HG03108 (cell line): Measurements from ENCODE around the gene TOX2.

Experiments used
- ATAC-seq: cut with Tn5 transposase; IDR thresholded peaks from one replicate; pipeline ENCODE4 v1.9.1; 2021; ENCODE audit warnings: moderate library complexity; ENCODE audit not compliant: unreplicated experiment

TOX2 gene

DNA sequence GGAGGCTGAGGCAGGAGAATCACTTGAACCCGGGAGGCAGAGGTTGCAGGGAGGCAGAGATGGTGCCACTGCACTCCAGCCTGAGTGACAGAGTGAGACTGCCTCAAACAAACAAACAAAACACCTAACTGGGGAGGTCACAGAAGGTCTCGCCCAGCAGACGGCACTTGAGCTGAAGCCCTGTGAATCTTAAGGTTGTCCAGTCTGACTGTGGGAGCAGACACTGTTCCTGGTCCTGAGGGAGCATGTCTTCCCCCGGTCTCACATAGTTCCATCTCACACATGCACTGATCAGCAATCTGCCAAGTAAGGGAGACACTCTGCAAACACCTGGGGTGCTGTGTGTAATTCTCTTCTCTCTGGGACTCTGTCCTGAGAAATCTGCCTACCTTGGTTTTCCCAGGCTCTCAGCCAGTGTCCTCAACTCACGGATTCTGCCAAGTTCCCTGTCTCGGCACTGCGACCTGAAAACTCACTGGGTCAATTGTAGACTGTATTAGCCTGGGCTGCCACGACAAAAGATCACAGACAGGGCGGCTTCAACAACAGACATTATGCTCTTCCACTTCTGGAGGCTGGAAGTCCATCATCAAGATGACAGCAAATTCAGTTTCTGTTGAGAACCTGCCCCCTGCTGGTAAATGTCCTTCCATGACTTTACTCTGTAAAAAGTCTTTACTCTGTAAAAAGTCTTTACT lies 178.0 kb downstream of the TOX2 start:
- no peak for ATAC-seq

DNA sequence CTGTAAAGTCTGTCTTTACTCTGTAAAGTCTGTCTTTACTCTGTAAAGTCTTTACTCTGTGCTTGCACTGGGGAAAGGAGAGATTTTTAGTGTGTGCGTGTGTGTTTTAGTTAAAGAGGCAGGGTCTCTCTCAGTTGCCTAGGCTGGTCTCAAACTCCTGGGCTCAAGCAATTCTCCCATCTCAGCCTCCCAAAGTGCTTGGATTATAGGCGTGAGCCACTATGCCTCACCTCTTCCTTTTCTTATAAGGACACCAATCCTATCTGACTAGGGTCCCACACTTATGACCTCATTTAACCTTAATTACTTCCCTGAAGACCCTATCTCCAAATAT lies 178.6 kb downstream of the TOX2 start:
- ATAC-seq: no peak

DNA sequence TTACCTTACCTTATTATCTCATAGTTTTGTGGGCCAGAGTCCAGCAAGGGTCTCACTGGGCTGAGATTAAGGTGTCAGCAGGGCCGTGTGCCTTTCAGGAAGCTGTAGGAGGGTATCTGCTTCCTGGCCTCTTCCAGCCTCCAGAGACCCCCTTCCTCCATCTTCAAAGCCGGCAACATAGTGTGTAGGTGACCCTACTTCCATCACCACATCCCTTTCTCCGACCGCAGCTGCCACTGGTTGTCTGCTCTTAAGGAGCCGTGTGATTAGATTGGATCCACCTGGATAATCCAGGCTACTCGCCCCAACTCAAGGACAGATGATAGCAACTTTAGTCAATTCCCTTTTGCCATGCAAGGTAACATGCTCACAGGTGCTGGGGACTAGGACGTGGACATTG lies 181.2 kb downstream of the TOX2 start:
- ATAC-seq: no peak

DNA sequence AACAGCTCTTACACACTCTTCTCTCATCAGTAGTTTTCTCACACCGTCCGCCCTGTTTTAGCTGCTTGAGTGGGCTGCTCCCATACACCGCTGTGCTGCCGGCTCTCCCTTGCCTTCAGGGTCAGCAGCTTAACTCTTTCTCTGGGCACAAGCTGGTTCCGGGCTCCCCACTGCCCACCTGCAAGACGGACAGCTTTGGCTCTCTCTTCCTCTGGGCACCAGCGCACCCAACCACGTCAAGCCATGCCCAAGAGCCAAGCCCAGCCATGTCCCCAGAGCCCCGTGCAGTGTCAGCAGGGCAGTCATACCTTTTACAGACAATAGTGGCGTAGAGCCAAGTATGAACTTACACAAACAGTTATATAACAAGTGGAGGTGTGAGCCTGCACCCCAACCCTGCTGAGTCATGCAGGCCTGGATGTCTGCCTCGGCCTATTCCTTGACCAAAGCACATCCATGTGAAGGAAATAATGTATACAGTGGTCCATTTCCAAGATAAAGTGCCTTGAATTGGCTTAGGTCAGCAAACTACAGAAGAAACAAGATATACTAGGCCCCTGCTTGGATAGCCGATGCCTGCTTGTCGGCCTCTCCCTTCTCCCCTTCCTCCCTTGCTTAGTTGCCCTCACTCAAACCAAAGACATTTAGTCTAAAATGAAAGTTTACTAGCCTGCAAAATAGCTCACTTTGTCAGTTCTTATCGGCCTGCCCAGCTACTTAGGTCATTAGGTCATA lies 183.0 kb downstream of the TOX2 start:
- no peak for ATAC-seq

DNA sequence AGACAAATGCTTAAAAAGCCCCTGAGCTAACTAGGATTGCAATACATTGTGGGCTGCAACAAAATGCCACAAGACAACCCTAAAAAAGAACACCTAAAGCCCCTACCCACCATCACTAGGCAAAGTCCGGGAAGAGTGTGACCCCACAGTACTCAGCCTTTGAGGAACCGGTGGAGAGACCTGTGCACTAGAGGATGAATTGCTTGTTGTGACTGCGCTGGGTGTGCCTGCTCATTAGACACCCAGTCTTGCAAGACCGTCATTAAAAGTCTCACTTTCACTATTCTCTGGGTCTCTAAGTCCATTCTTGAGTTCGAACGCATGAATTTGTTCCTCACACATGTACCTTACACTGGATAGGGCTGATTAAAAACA lies 183.6 kb downstream of the TOX2 start:
- ATAC-seq: no peak

DNA sequence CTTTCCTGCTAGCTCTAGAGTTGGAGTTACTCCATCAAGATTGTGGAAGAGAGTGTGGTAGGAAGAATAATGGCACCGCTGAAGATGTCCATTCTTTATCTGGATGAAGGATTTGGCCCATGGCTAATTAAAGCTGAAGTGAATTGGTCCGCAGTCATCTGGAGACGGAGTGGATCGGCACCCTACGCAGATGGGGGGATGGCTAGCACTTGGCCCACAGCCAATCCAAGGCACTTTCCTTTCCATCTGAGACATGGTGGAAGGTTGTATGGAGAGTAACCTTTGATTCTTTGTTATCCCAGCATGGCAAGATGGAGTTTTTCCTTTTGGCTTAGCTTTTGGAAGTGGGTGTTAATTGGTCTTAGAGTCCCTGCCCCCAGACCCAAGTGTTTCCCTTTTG lies 184.0 kb downstream of the TOX2 start:
- ATAC-seq: no peak

DNA sequence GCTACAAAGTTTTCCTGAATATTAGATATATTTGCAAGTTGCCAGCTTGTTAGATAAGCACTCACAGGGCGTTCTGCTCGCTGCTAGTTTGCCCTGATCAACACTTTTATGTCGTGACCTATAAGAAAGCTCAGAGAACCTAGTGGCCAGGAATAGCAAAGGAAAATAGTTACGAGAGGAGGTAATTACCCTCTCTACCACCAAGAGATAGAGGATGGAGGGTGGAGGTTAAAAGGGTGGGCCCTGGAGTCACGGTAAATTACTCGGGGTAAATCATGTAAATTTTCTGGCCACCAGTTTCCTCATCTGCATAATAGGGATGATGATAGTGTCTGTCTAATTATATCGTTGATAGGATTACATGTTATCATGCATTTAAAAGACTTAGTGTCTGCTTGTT lies 185.2 kb downstream of the TOX2 start:
- ATAC-seq: no peak

DNA sequence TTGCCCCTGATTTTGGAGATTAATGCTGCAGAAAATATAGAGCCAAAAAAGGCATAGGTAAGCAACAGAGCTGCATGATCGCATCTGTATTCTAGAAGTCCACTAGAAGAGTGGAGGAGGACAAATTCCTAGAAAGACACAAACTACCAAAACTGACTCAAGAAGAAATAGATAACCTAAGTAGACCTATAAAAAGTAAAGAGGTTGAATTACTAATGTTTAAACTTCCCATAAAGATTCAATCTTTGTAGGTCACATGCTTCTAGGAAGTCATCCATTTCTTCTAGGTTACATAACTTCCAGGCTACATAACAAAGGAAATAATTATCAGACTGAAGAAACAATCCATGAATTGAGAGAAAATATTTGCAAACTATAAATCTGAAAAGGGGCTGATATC lies 187.9 kb downstream of the TOX2 start:
- ATAC-seq: no peak

DNA sequence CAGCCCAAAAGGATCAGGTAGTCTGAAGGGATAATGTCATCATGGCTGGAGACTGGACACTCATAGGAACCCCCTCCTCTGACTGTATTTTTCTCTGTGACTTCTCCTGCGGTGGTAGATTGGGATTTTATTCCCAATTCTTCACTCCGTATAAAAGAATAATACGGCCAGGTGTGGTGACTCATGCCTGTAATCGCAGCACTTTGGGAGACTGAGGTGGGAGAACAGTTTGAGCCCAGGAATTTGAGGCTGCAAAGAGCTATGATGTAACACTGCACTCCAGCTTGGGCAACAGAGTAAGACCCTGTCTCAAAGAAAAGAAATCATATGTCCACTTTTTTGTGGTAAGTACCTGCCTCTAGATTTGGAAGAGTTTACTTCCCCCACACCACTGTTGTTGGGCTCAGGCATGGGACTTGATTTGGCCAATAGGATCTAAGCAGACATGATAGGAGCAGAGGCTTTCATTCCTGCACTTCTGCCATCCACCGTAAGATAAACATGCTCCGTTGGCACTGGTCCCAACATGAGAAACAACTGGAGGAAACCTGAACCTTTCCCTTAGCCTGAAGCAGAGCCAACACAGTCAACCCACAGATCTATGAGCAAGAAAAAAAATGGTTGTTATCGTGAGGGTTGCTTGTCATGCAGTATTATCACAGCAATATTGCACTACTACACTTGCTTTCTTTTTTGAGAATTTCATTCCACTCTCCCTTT lies 190.3 kb downstream of the TOX2 start:
- no peak for ATAC-seq

DNA sequence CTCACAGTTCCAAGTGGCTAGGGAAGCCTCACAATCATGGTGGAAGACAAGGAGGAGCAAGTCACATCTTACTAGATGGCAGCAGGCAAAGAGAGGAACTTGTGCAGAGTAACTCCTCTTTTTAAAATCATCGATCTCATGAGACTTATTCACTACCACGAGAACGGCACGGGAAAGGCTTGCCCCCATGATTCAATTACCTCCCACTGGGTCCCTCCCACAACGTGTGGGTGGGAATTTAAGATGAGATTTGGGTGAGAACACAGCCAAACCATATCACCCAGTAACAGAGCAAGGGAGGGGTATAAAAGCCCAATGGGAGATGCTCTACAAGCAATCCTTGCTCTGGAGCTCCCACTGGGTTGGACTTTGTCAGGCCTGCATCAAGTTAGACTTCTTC lies 192.0 kb downstream of the TOX2 start:
- no peak for ATAC-seq

DNA sequence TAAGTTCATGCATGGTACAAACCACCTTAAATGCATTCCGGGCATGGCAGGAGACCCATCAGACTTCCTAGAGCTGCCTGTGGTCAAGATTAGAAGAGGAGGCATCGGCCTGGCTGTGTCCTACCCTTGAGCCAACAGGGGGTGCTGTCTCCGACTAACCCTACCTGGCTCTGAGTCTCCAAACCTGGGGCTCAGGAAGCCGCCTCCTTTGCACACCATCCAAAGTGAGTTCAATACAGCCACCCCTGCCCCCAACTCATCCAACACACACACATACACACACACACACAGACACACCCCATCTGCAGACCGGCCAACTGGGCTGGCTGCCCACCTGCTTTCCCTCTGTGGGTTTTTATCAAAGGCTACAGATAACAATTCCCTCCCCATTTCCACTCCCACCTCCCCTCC lies 195.3 kb downstream of the TOX2 start:
- no peak for ATAC-seq

DNA sequence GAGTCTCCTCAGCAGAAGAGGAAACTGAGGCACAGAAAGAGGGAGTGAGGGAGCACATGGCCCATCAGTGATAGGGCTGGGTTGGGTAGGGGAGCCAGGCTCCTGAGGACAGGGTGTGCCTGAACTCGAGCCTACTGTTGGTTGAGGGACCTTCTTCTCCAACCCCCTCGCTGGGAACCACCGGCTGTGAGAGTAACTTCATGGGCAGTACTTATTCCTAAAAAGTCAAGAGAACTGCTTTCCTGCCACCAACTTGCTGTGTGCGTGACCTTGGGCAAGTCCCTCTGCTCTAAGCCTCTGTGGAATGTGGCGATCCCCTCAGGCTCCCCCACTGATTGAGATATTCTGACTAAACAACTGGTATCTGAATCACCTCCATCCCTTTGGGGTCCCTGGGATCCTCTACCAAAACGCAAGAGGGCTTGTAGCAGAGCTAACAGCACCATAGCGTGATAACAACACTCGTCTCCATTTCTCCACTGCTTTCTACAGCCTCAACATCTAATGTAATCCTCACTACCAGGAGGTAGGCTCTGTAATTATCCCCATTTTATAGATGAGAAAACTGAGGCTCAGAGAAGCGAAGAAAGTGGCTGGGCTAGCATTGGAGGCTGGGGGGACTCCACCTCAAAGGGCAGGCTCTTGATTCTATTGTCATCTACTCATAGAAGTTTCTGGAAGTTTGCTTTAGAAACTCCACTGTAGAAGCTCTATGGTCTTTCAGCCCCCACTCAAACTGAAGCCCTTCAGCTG lies 196.3 kb downstream of the TOX2 start:
- ATAC-seq: no peak

DNA sequence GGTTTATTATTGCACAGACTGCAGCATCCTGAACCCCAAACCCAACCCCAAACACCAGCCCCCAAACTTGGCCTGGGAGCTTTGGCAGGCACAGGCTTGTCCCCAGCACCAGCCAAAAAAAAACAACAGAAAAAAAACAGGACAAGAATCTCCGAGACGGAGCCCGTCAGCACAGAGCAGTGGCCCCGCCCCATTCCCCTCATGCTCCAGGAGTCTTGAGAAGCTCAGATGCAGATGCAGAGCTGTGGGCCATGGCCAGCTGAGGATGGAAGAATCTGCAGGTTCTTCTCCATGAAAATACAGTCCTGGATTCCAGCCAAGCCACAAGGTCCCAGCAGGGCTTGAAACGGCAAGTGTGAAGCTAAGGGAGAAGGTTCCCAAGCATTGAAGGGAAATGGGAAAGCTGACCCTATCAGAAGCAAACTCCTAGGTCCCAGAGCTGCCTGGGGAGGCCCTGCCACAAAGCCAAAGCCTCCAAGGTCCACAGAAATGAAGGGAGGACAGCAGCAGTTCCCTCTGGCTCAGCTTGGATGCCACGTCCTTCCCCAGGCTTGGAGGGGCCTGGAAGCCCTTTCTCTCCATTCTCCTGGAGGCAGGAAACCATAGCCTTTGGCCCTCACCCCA lies 197.2 kb downstream of the TOX2 start:
- ATAC-seq: no peak

DNA sequence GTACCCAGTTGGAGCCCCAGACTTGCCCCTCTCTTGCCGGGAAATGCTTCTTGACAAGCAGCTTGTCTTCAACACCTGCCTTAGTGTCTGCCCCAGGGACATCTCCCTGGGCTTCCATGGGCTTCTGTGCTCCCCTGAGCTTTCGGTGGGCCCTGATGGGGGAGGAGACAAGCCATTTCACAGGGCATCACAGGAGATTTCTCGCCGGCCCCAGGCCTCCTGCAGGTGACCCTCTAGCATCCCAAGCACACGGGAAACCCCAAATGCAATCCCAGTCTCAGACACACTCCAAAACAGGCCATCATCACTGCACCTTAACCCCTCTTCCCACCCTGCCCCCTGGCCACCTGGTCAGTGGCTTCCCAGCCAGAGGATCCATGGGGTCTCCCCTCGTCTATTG lies 197.8 kb downstream of the TOX2 start:
- no peak for ATAC-seq

DNA sequence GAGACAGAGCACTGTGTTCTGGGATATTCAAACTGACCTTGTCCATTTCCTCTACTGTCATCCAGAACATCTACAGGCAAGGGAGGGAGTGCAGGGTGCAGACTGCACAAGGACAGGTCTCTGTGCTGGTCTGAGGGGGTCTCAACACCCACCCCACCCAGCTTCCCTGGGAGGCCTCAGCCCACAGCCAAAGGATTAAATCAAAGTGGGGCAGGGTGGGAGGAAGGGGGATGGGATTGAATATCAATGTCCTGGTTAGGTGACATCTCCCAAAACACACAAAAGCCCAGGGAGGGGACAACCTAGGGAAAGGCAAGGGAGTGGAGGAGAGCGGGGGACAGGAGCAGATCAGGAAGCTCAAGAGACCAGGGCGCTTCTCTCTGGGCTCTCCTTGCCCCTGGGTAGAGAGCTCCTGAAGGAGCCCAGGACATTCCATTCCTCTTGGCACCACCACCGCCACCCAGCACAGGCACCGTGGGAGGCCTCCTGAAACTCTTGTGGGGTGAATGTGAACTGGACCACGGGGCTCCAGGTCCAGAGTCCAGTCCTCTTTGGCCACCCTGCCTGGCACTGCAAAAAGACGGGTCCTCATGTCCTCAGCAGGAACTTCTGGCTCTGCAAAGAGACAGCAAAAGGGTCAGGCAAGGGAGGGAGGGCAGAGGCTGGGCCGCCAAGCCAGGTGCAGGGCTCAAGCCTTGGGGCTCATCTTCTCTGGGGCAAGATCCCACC lies 198.4 kb downstream of the TOX2 start:
- ATAC-seq: no peak

DNA sequence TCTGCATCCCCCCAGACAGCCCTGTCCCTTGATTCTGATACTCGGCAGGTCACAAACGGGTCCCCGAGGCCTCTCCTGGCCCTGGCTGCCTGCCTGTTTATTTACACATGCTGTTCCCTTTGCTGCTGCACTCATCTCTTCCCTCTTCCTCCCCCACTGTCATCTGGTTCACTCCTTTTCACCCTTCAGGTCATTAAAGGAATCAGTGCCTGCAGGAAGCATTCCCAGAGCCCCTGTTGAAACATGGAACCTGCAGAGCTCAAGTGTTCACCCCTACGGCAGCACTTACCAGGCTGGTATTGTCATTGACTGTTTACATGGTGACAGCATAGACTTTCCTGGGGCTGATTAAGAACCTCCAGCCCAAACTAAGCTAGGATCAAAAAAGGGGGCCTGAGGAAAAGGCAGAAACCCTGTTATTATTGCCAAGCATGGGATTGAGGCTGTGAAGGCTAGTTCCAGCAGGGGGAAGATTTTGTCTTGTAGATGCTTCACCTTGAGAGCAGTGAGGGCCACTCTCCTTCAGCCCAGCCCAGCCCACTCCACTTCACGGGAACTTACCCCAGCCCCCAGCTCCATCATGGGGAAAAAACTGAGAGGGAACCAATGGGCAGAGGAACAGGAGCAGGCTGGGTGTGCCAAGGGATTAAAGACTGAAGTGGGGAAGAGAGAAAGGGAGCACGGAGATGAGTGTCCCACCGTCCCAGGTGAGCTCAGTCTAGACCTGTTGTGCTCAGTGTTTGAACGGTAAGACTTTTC lies 199.1 kb downstream of the TOX2 start:
- no peak for ATAC-seq

DNA sequence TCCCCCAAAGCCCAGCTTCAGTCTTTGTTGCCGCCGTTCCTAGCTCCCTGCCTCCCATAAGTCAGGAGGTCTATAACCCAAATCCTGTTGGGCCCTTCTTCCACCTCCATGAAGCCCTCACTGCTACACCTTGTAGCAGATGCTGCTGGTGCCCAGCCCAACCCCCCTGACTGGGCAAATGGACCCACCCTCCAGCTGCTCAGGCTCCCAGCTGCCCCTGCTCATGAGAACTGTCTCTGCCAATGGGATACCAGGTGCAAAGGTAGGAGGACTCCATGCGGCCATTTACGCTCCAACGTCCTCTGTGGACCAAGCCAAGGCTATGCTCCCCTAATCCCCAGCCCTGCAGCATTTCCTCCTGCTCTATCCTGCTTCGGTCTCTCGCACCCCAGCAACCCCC lies 200.5 kb downstream of the TOX2 start:
- no peak for ATAC-seq

DNA sequence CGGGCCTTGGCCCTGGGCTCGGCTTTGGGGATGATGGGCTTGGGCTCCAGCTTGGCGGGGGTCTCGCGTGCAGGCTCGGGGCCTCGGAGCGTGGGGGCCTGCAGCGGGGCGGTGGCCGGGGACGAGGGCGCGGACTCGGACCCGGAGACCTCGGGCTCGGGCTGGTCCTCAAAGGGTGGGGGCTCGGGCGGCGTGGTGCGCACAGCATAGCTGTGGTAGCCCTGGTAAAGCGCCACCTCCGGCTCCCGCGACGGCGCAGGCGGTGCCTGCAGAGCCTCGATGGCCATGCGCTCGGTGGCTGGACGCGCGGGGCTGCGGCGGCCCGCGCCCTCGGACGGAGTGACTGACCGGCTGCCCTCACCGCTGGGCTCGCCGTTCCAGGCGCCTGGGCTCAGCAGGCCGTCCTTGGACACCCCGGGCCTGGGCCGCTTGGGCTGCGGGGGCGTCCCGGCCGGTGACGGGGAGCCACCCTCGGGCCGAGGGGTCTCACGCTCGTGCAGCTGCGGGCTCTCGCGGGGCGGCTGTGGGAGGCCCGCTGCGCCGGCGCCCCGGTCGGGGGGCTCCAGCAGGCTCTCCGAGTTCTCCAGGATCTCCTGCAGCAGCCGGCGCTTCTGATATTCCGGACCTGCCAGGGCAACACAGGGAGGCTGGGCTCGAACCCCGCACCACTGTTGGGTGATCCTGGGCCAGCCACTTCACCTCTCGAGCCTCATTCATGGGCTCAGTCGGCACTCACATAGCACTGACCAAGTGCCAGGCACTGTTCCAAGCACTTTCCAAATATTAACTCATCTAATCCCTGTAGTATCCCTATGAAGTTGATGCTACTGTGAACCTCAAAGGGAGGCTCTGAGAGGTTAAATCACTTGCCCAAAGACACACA lies 201.4 kb downstream of the TOX2 start:
- no peak for ATAC-seq
